Measurements from ENCODE around the gene MYCN.

DNA sequence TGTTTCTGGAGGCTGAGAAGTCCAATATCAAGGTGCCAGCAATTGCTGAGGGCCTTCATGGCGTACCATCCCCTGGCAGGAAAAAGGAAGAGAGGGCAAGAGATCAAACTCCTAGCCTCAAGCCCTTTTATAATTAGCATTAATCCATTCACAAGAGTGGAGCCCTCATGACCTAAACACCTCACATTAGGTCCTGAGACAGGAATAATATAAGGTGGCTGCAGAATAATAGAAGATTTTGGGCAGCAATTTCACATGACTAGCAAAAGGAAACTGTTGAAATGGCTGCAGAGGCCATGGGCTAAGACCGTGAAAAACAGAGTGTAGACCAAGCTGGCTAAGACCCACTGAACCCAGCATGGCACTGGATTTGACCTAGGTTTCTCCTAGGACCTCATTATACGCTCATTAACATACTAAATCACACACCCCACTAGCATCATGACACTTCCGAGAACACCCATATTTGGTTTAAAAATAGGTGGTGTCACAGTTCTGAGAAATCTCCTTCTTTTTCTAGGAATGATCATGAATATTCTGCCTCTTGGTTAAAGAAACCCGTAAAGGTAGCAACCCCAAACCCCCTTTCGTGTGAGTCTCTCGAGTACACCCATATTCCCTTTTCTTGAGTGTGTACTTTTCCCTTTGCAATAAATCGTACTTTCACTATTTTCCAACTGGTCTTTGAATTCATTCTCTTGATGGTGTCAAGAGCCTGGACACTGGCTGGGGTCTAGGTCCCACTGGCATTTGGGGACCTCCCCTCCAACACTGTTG, 3.1 kb upstream of the MYCN start:
- TF ChIP-seq POLR2AphosphoS5 (IDR thresholded peaks at IDR 0.05; ENCODE audit: borderline replicate concordance, low read depth, low read length) (no peak), EZH2 (IDR thresholded peaks at IDR 0.05) (no peak), FOXP2 (optimal IDR thresholded peaks at IDR 0.05; ENCODE audit: control extremely low read depth, extremely low read length, insufficient read depth) (no peak)

Data from SK-N-MC (cell line).